H1 (cell line): ENCODE results near the gene OR1M1. TPM values are rescaled to one million over a fixed set of nuclear protein-coding genes. Genes with fewer than 3 reads are reported as not detected.

Source experiments
- CTCF ChIA-PET: fragments of 300-600 bp; sonication (Branson Sonifier 250); formaldehyde crosslinking; loops from one replicate; lab custom pipeline; 2021; ENCODE audit not compliant: partially characterized antibody; lab: Charles Lee
- POLR2A ChIA-PET: fragments of 300-600 bp; sonication (Branson Sonifier 250); formaldehyde crosslinking; loops from one replicate; lab custom pipeline; 2021; ENCODE audit warnings: inconsistent platforms; ENCODE audit not compliant: partially characterized antibody; lab: Charles Lee
- DNase-seq, 2 experiments: peaks; one replicate each; pipeline versions ENCODE4 v3.0.0 to v3.0.0-alpha.2; 2010 to 2022; ENCODE audit warnings: low spot score in 2 of 2, low read depth in 1 of 2, mixed read lengths in 1 of 2
- FAIRE-seq: peaks from 2 replicates; lab custom pipeline; 2011; peaks lifted over from hg19 to GRCh38; lab: Jason Lieb, UNC
- H2AFZ ChIP-seq: 2 replicates; pipeline ENCODE4 v1.8.1; 2012; ENCODE audit warnings: low read length, inconsistent platforms
- H2AK5ac ChIP-seq: 2 replicates; pipeline ENCODE4 v1.6.1; 2013; ENCODE audit warnings: low read depth, low read length
- H2BK120ac ChIP-seq: replicated peaks from 2 replicates; pipeline ENCODE3; 2013; ENCODE audit warnings: low read depth, low read length, inconsistent platforms
- H2BK12ac ChIP-seq: 2 replicates; pipeline ENCODE4 v1.6.1; 2013; ENCODE audit warnings: low read depth, low read length
- H2BK15ac ChIP-seq: 2 replicates; pipeline ENCODE4 v1.6.1; 2013; ENCODE audit warnings: low read length
- H2BK20ac ChIP-seq: 2 replicates; pipeline ENCODE4 v1.6.1; 2013; ENCODE audit warnings: low read length
- H2BK5ac ChIP-seq: 2 replicates; pipeline ENCODE4 v1.6.1; 2013; ENCODE audit warnings: low read depth, low read length
- H3K14ac ChIP-seq: 2 replicates; pipeline ENCODE4 v1.6.1; 2013; ENCODE audit warnings: inconsistent platforms; ENCODE audit not compliant: insufficient read length
- H3K18ac ChIP-seq: 2 replicates; pipeline ENCODE4 v1.6.1; 2013; ENCODE audit warnings: low read length; ENCODE audit errors: extremely low read depth
- H3K23ac ChIP-seq: 2 replicates; pipeline ENCODE4 v1.6.1; 2013; ENCODE audit warnings: inconsistent platforms; ENCODE audit not compliant: insufficient read length
- H3K23me2 ChIP-seq: 2 replicates; pipeline ENCODE4 v1.6.1; 2013; ENCODE audit warnings: low read depth, low read length
- H3K27ac ChIP-seq: 2 replicates; pipeline ENCODE4 v1.6.1; 2011; ENCODE audit warnings: low read depth, low read length, inconsistent platforms
- H3K27me3 ChIP-seq, 4 experiments: replicated peaks in 1 of 4; 1 replicate in 1 of 4; 2 replicates in 3 of 4; pipeline versions ENCODE4 v1.6.1 to v1.8.1; 2011 to 2013; ENCODE audit warnings: low read length in 3 of 4, mild to moderate bottlenecking in 3 of 4, inconsistent platforms in 2 of 4, mixed read lengths in 2 of 4, moderate library complexity in 1 of 4; ENCODE audit not compliant: control insufficient read depth in 3 of 4, insufficient read depth in 3 of 4; ENCODE audit errors: extremely low read depth in 1 of 4
- H3K36me3 ChIP-seq, 4 experiments: 2 replicates each; pipeline versions ENCODE4 v1.6.1 to v1.8.1; 2011 to 2013; ENCODE audit warnings: mild to moderate bottlenecking in 4 of 4, low read length in 3 of 4, moderate library complexity in 2 of 4, control low read depth in 1 of 4, inconsistent platforms in 1 of 4; ENCODE audit not compliant: insufficient read depth in 4 of 4, control insufficient read depth in 2 of 4
- H3K4ac ChIP-seq: replicated peaks from 2 replicates; pipeline ENCODE3; 2013; ENCODE audit warnings: low read length, low read depth, mixed read lengths, inconsistent platforms; ENCODE audit not compliant: insufficient read length
- H3K4me1 ChIP-seq, 4 experiments: replicated peaks in 1 of 4; 1 replicate in 1 of 4; 2 replicates in 3 of 4; pipeline versions ENCODE4 v1.6.1 to v1.8.1; 2011 to 2013; ENCODE audit warnings: low read length in 3 of 4, inconsistent platforms in 2 of 4, mixed read lengths in 1 of 4; ENCODE audit not compliant: insufficient read depth in 4 of 4, control insufficient read depth in 3 of 4
- H3K4me2 ChIP-seq, 2 experiments: 2 replicates each; pipeline versions ENCODE4 v1.6.1 to v1.8.1; 2011 to 2013; ENCODE audit warnings: low read depth in 2 of 2, low read length in 2 of 2, control low read depth in 1 of 2, inconsistent platforms in 1 of 2, mild to moderate bottlenecking in 1 of 2; ENCODE audit not compliant: insufficient read depth in 1 of 2
- H3K4me3 ChIP-seq, 4 experiments: fragments of 200-600, 300-600 bp in 1 of 4; sonication (generic), shearing (Covaris generic), sonication (Bioruptor Twin) in 1 of 4; 2 replicates each; pipeline versions ENCODE4 v1.5.1 to v1.8.1; 2011 to 2016; ENCODE audit warnings: low read length in 4 of 4, low read depth in 3 of 4, control low read depth in 2 of 4, inconsistent platforms in 2 of 4, mild to moderate bottlenecking in 2 of 4, mixed read lengths in 1 of 4, moderate library complexity in 1 of 4; ENCODE audit not compliant: insufficient read depth in 2 of 4; ENCODE audit errors: extremely low read depth in 1 of 4
- H3K56ac ChIP-seq: replicated peaks from 2 replicates; pipeline ENCODE3; 2013; ENCODE audit warnings: low read depth, mild to moderate bottlenecking, mixed read lengths, low read length, inconsistent platforms; ENCODE audit not compliant: insufficient read length
- H3K79me1 ChIP-seq: 2 replicates; pipeline ENCODE4 v1.6.1; 2013; ENCODE audit warnings: low read depth, low read length, control low read depth
- H3K79me2 ChIP-seq, 2 experiments: 2 replicates each; pipeline versions ENCODE4 v1.6.1 to v1.8.1; 2012 to 2013; ENCODE audit warnings: low read length in 2 of 2, mild to moderate bottlenecking in 2 of 2, inconsistent platforms in 1 of 2; ENCODE audit not compliant: insufficient read depth in 2 of 2, control insufficient read depth in 1 of 2
- H3K9ac ChIP-seq, 4 experiments: replicated peaks in 1 of 4; 1 replicate in 1 of 4; 2 replicates in 3 of 4; pipeline versions ENCODE4 v1.6.1 to v1.8.1; 2011 to 2013; ENCODE audit warnings: low read depth in 3 of 4, low read length in 3 of 4, control low read depth in 2 of 4, mild to moderate bottlenecking in 2 of 4, moderate library complexity in 2 of 4, inconsistent platforms in 1 of 4; ENCODE audit errors: extremely low read depth in 1 of 4
- H3K9me3 ChIP-seq, 2 experiments: 2 replicates each; pipeline versions ENCODE4 v1.6.1 to v1.8.1; 2012 to 2013; ENCODE audit warnings: mild to moderate bottlenecking in 2 of 2, moderate library complexity in 2 of 2, control low read depth in 1 of 2, inconsistent platforms in 1 of 2, low read depth in 1 of 2, low read length in 1 of 2, mixed read lengths in 1 of 2; ENCODE audit not compliant: insufficient read depth in 2 of 2
- H4K20me1 ChIP-seq, 2 experiments: replicated peaks in 1 of 2; 2 replicates each; pipeline versions ENCODE3 to v1.8.1; 2011 to 2013; ENCODE audit warnings: inconsistent platforms in 2 of 2, low read length in 2 of 2, mild to moderate bottlenecking in 1 of 2; ENCODE audit not compliant: insufficient read depth in 2 of 2, control insufficient read depth in 1 of 2
- H4K5ac ChIP-seq: 2 replicates; pipeline ENCODE4 v1.6.1; 2013; ENCODE audit warnings: low read length, low read depth, mixed read lengths, inconsistent platforms; ENCODE audit not compliant: insufficient read length
- H4K8ac ChIP-seq: 2 replicates; pipeline ENCODE4 v1.8.0; 2013; ENCODE audit warnings: mild to moderate bottlenecking, moderate library complexity, low read length, inconsistent platforms; ENCODE audit not compliant: insufficient read depth; ENCODE audit errors: extremely low read depth
- H4K91ac ChIP-seq: replicated peaks from 2 replicates; pipeline ENCODE3; 2013; ENCODE audit warnings: low read length, mixed read lengths, inconsistent platforms; ENCODE audit not compliant: insufficient read length
- BACH1 ChIP-seq: IDR thresholded peaks from 2 replicates; pipeline ENCODE4 v1.6.1; 2012; ENCODE audit warnings: low read length, improper control_type of control experiment
- CREB1 ChIP-seq: IDR thresholded peaks from 2 replicates; pipeline ENCODE4 v1.6.1; 2012; ENCODE audit warnings: inconsistent platforms
- GABPA ChIP-seq: IDR thresholded peaks from 2 replicates; pipeline ENCODE4 v1.6.1; 2011; ENCODE audit warnings: mild to moderate bottlenecking, low read length, moderate library complexity, borderline replicate concordance; ENCODE audit not compliant: insufficient read depth
- TCF12 ChIP-seq: IDR thresholded peaks from 2 replicates; pipeline ENCODE4 v1.6.1; 2011; ENCODE audit warnings: low read depth, mild to moderate bottlenecking, low read length
- WGBS, 2 experiments: shearing (Covaris generic) in 1 of 2; methylation state at CpG; one replicate each; pipeline versions ENCODE4 v1.1.6 to v1.1.7; 2013 to 2015; ENCODE audit warnings: low lambda C conversion rate in 2 of 2, mixed read lengths in 2 of 2, inconsistent platforms in 1 of 2, low coverage in 1 of 2, missing lambda C conversion rate in 1 of 2; ENCODE audit not compliant: insufficient replicate concordance in 2 of 2, insufficient coverage in 1 of 2, insufficient read length in 1 of 2; ENCODE audit errors: extremely low coverage in 1 of 2, missing lambda C conversion rate in 1 of 2; 5-methylcytosine and 5-hydroxymethylcytosine counted together
- polyA plus RNA-seq, 7 experiments: library from polyadenylated mRNA; depleted of rRNA in 3 of 7; stranded (reverse) in 5 of 7; unstranded in 2 of 7; fragments of >200 nt in 5 of 7; fragments of 200-250 nt in 2 of 7; gene quantifications; 1 replicate in 5 of 7; 2 replicates in 1 of 7; 4 replicates in 1 of 7; pipeline versions ENCODE4 v1.2.1 to v1.2.3, GENCODE V29; 2011 to 2013; ENCODE audit warnings: missing spikeins in 2 of 7, mixed read lengths in 2 of 7
- total RNA-seq: library from RNA; stranded (reverse); fragmentation: NEBNext Ultra II Directional; extraction: Animal tissue kit (Norgen Biotek cat#: 25700); gene quantifications from 2 replicates; pipeline ENCODE4 v1.2.1, GENCODE V29; 2021
- TF ChIP-seq, protein P1 (sequence below): IDR thresholded peaks from 2 replicates; pipeline ENCODE4 v1.6.1; 2012; ENCODE audit warnings: inconsistent platforms

Gene OR1M1
- total and polyA plus RNA-seq, 2 of the 8 experiments (the other 6 are each of a cell fraction or from before 2014, with no cell fraction given) = 0.12 TPM; not detected in 1

DNA sequence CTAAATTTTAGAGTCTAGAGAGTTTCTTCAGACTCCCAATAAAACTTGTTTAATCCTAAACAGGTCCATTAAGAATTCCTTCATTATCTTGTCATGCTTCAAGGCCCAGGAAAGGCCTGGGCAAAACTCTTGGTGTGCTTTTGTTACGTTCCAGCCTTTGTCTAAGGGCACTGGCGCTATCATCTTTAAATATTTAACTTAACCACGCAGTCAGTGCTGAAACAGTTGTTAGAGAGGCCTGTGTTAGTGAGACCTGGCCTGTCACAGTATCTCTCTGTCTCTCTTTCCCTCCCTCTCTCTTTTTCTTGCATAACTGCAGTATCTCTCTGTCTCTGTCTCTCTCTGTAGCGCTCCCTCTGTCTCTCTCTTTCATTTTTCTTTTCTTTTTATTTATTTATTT lies 8.2 kb upstream of the OR1M1 start:
- CTCF ChIA-PET = interaction anchor here (0.7 kb wide), 1 partner anchor 486 kb away, joined by 3 read pairs; no protein-coding TSS in a partner anchor
- H2BK15ac ChIP-seq = no peak overlapping the region
- TF ChIP-seq TCF12 = no peak
- TF ChIP-seq, protein P1, sequence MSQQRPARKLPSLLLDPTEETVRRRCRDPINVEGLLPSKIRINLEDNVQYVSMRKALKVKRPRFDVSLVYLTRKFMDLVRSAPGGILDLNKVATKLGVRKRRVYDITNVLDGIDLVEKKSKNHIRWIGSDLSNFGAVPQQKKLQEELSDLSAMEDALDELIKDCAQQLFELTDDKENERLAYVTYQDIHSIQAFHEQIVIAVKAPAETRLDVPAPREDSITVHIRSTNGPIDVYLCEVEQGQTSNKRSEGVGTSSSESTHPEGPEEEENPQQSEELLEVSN = no peak
- no peak for TF ChIP-seq BACH1
- TF ChIP-seq GABPA = no peak
- TF ChIP-seq CREB1 = no peak

More for the DNA sequence above, 8.2 kb upstream of the OR1M1 start:
- H2AK5ac ChIP-seq = no peak overlapping the region
- no peak overlapping the region for H2BK120ac ChIP-seq
- H4K8ac ChIP-seq = no peak overlapping the region
- peak overlapping the region; percentile 50; the same call in 1 of the 2 replicates for H2BK12ac ChIP-seq
- H3K4me3 ChIP-seq = no peak overlapping the region
- WGBS, 2 experiments = 81% methylated on average over 4 of the region's 4 CpGs; no CpG with 5 or more reads in 1 of the 2 experiments
- no peaks in the 10 kb centered on the region for H3K23me2 ChIP-seq
- H2AFZ ChIP-seq = no peak overlapping the region
- no peak overlapping the region for H2BK5ac ChIP-seq
- no peaks in the 10 kb centered on the region for H3K36me3 ChIP-seq
- H3K23ac ChIP-seq = no peak overlapping the region
- peaks cover 6 to 15% (median 10%) of the 10 kb centered on the region in 4 experiments for H3K4me1 ChIP-seq
- 0 out of 2 replicates have a peak overlapping the region, but pooled peaks have one; percentile 72 for H2BK20ac ChIP-seq
- no peaks in the 10 kb centered on the region for H3K9me3 ChIP-seq
- no peak overlapping the region for H3K56ac ChIP-seq
- no peak overlapping the region for H3K9ac ChIP-seq
- POLR2A ChIA-PET = no interaction called here
- DNase-seq (no peak), FAIRE-seq (no peak)
- no peaks in the 10 kb centered on the region for H4K20me1 ChIP-seq
- no peak overlapping the region for H3K18ac ChIP-seq
- H3K14ac ChIP-seq = no peak overlapping the region
- no peak overlapping the region for H4K91ac ChIP-seq
- no peaks in the 10 kb centered on the region for H3K27me3 ChIP-seq
- H4K5ac ChIP-seq = no peak overlapping the region
- no peaks in the 10 kb centered on the region for H3K79me2 ChIP-seq
- no peak overlapping the region for H3K27ac ChIP-seq
- H3K79me1 ChIP-seq = no peaks in the 10 kb centered on the region
- no peak overlapping the region for H3K4me2 ChIP-seq
- H3K4ac ChIP-seq = no peak overlapping the region
